GM12878 (cell line): ENCODE data around the gene TLR10. TPM values are rescaled to one million over a fixed set of nuclear protein-coding genes. Genes with fewer than 3 reads are reported as not detected.

ENCODE experiments used
- ATAC-seq: fragments of 200-7000 bp; cut with Tn5 transposase; 3 replicates; pipeline ENCODE4 v1.9.1; 2020; ENCODE audit warnings: mild to moderate bottlenecking, moderate library complexity
- BruUV-seq: library from RNA; stranded (reverse); fragments of 400-500 nt; replicated peaks from 2 replicates; lab custom pipeline; 2021; lab: Mats Ljungman, UMichigan
- CTCF ChIA-PET: fragments of 300-600 bp; sonication (Branson Sonifier 250); formaldehyde crosslinking; extraction: SDS; loops from one replicate; lab custom pipeline; 2021; ENCODE audit warnings: inconsistent platforms; lab: Yijun Ruan, JAX
- POLR2A ChIA-PET: fragments of 350-600 bp; formaldehyde crosslinking; extraction: SDS; loops from one replicate; lab custom pipeline; 2021; ENCODE audit warnings: inconsistent platforms; lab: Charles Lee
- RAD21 ChIA-PET: fragments of 300-600 bp; sonication (Branson Sonifier 250); formaldehyde crosslinking; loops from one replicate; lab custom pipeline; 2023; ENCODE audit warnings: antibody characterized with exemption; ENCODE audit not compliant: unreplicated experiment; lab: Charles Lee
- SMC1A ChIA-PET: fragments of 300-600 bp; sonication (Branson Sonifier 250); formaldehyde crosslinking; loops from one replicate; lab custom pipeline; 2023; ENCODE audit not compliant: unreplicated experiment, uncharacterized antibody; lab: Charles Lee
- DNase-seq: peaks from one replicate; pipeline ENCODE4 v3.0.0-alpha.2; 2011; ENCODE audit warnings: low read depth, low spot score
- FAIRE-seq: peaks from 3 replicates; lab custom pipeline; 2011; peaks lifted over from hg19 to GRCh38; lab: Jason Lieb, UNC
- H2AFZ ChIP-seq: 2 replicates; pipeline ENCODE4 v1.6.0; 2011; ENCODE audit warnings: low read depth, low read length, control low read depth; ENCODE audit not compliant: control insufficient read depth
- H3K27ac ChIP-seq: 2 replicates; pipeline ENCODE4 v1.5.1; 2011; ENCODE audit warnings: control low read depth; ENCODE audit not compliant: control insufficient read depth, insufficient read depth
- H3K27me3 ChIP-seq, 2 experiments: replicated peaks in 1 of 2; 2 replicates each; pipeline versions ENCODE4 v1.6.0 to v1.6.1; 2011; ENCODE audit warnings: low read length in 1 of 2; ENCODE audit not compliant: control insufficient read depth in 2 of 2, insufficient read depth in 2 of 2
- H3K36me3 ChIP-seq, 2 experiments: 2 replicates each; pipeline ENCODE4 v1.5.1; 2011; ENCODE audit warnings: low read length in 1 of 2; ENCODE audit not compliant: control insufficient read depth in 2 of 2, insufficient read depth in 2 of 2
- H3K4me1 ChIP-seq: 2 replicates; pipeline ENCODE4 v1.6.1; 2011; ENCODE audit warnings: mild to moderate bottlenecking, low read length, moderate library complexity, mixed read lengths; ENCODE audit not compliant: control insufficient read depth, insufficient read depth
- H3K4me2 ChIP-seq: 2 replicates; pipeline ENCODE4 v1.6.0; 2011; ENCODE audit warnings: control low read depth; ENCODE audit not compliant: control insufficient read depth, insufficient read depth
- H3K4me3 ChIP-seq: fragments of 200-600 bp; sonication (generic); 2 replicates; pipeline ENCODE4 v1.5.1; 2016
- H3K79me2 ChIP-seq: 2 replicates; pipeline ENCODE4 v1.6.0; 2011; ENCODE audit warnings: low read length; ENCODE audit not compliant: control insufficient read depth, insufficient read depth
- H3K9ac ChIP-seq: 2 replicates; pipeline ENCODE4 v1.8.0; 2011; ENCODE audit warnings: low read length, control low read depth, mixed read lengths; ENCODE audit not compliant: control insufficient read depth, insufficient read depth
- H3K9me3 ChIP-seq: replicated peaks from 3 replicates; pipeline ENCODE4 v1.5.1; 2011; ENCODE audit warnings: mild to moderate bottlenecking, low read length; ENCODE audit not compliant: control insufficient read depth, insufficient read depth
- H4K20me1 ChIP-seq: 2 replicates; pipeline ENCODE4 v1.6.0; 2011; ENCODE audit not compliant: control insufficient read depth, insufficient read depth
- BACH1 ChIP-seq: fragments of 450-650 bp; IDR thresholded peaks from 2 replicates; pipeline ENCODE4 v1.6.1; 2017; ENCODE audit warnings: mild to moderate bottlenecking, borderline replicate concordance
- BCL11A ChIP-seq: IDR thresholded peaks from 2 replicates; pipeline ENCODE4 v1.6.1; 2011; ENCODE audit warnings: low read depth, low read length
- BHLHE40 ChIP-seq, 2 experiments: fragments of 450-650 bp in 1 of 2; IDR thresholded peaks; 2 replicates each; pipeline ENCODE4 v1.6.1; 2011 to 2017; ENCODE audit warnings: low read depth in 2 of 2, borderline replicate concordance in 1 of 2, improper control_type of control experiment in 1 of 2, low read length in 1 of 2, mild to moderate bottlenecking in 1 of 2
- CBX5 ChIP-seq: sonication (generic); IDR thresholded peaks from 2 replicates; pipeline ENCODE4 v1.6.1; 2016; ENCODE audit warnings: low read depth, moderate library complexity, mild to moderate bottlenecking, inconsistent platforms
- CHD2 ChIP-seq: IDR thresholded peaks from 2 replicates; pipeline ENCODE4 v1.6.1; 2011; ENCODE audit warnings: low read depth, low read length, improper control_type of control experiment, borderline replicate concordance
- FOS ChIP-seq: IDR thresholded peaks from 3 replicates; pipeline ENCODE4 v1.6.1; 2011; ENCODE audit warnings: borderline replicate concordance; ENCODE audit not compliant: insufficient read length; ENCODE audit errors: extremely low read depth
- NFIC ChIP-seq: IDR thresholded peaks from 2 replicates; pipeline ENCODE4 v1.6.1; 2012; ENCODE audit warnings: low read depth, mild to moderate bottlenecking, inconsistent platforms, low read length, moderate library complexity
- NFYA ChIP-seq: IDR thresholded peaks from 2 replicates; pipeline ENCODE4 v1.6.1; 2011; ENCODE audit warnings: low read depth, mild to moderate bottlenecking, low read length, improper control_type of control experiment, borderline replicate concordance
- PAX5 ChIP-seq: IDR thresholded peaks from 2 replicates; pipeline ENCODE4 v1.6.1; 2011; ENCODE audit warnings: low read depth, low read length, borderline replicate concordance
- POLR2A ChIP-seq: IDR thresholded peaks from 2 replicates; pipeline ENCODE4 v1.6.1; 2011; ENCODE audit warnings: low read depth, mild to moderate bottlenecking, low read length
- POLR2AphosphoS5 ChIP-seq: IDR thresholded peaks from 2 replicates; pipeline ENCODE4 v1.6.1; 2011; ENCODE audit warnings: mild to moderate bottlenecking, low read length, inconsistent platforms
- SIX5 ChIP-seq: IDR thresholded peaks from 2 replicates; pipeline ENCODE4 v1.6.1; 2011; ENCODE audit warnings: mild to moderate bottlenecking, low read depth, low read length, moderate library complexity; ENCODE audit not compliant: severe bottlenecking
- STAT3 ChIP-seq: IDR thresholded peaks from 2 replicates; pipeline ENCODE4 v1.6.1; 2011; ENCODE audit warnings: low read depth, low read length, improper control_type of control experiment
- WGBS: methylation state at CpG from one replicate; pipeline ENCODE4 v1.1.6; 2016; ENCODE audit warnings: low lambda C conversion rate; ENCODE audit not compliant: insufficient replicate concordance, insufficient coverage; ENCODE audit errors: missing lambda C conversion rate; 5-methylcytosine and 5-hydroxymethylcytosine counted together
- in situ Hi-C: fragments of 300-500 bp; cut with MboI; formaldehyde crosslinking; loops from 9 replicates; pipeline ENCODE4 v1.14.3; 2018; ENCODE audit warnings: mixed read lengths
- intact Hi-C: fragments of 100-400 bp; cut with micrococcal nuclease; formaldehyde crosslinking; loops from one replicate; pipeline ENCODE4 v1.14.2; 2022; ENCODE audit not compliant: unreplicated experiment
- polyA plus RNA-seq, 11 experiments: library from polyadenylated mRNA; depleted of rRNA in 4 of 11; unstranded in 6 of 11; stranded (reverse) in 5 of 11; fragments of >200 nt; fragmentation: Nextera tagmentation in 4 of 11; fragmentation: Illumina TruSeq in 1 of 11; extraction: Ambion mirVana in 4 of 11; extraction: Trizol in 1 of 11; gene quantifications; 1 replicate in 1 of 11; 2 replicates in 10 of 11; pipeline versions ENCODE4 v1.2.1 to v1.2.3, GENCODE V29; 2011 to 2016; ENCODE audit warnings: inconsistent platforms in 2 of 11, missing spikeins in 2 of 11, low read depth in 1 of 11
- total RNA-seq, 4 experiments: library from RNA; depleted of rRNA in 3 of 4; stranded (reverse); fragments of >200 nt in 3 of 4; fragmentation: Illumina TruSeq in 1 of 4; extraction: Trizol in 1 of 4; gene quantifications; 2 replicates each; pipeline versions ENCODE4 v1.2.1 to v1.2.3, GENCODE V29; 2013 to 2021
- TF ChIP-seq, protein P1 (sequence below): fragments of 450-650 bp; IDR thresholded peaks from 2 replicates; pipeline ENCODE4 v1.6.1; 2018; ENCODE audit warnings: mild to moderate bottlenecking, low read depth, moderate library complexity; ENCODE audit not compliant: partially characterized antibody
- TF ChIP-seq, protein P2 (sequence below): fragments of 450-650 bp; IDR thresholded peaks from 2 replicates; pipeline ENCODE4 v1.6.1; 2016; ENCODE audit warnings: mild to moderate bottlenecking

The TLR10 gene
- total and polyA plus RNA-seq, 10 of the 15 experiments (the other 5 are each of a cell fraction or from before 2014, with no cell fraction given) = 31.5 to 149 (median 64.9) TPM

DNA sequence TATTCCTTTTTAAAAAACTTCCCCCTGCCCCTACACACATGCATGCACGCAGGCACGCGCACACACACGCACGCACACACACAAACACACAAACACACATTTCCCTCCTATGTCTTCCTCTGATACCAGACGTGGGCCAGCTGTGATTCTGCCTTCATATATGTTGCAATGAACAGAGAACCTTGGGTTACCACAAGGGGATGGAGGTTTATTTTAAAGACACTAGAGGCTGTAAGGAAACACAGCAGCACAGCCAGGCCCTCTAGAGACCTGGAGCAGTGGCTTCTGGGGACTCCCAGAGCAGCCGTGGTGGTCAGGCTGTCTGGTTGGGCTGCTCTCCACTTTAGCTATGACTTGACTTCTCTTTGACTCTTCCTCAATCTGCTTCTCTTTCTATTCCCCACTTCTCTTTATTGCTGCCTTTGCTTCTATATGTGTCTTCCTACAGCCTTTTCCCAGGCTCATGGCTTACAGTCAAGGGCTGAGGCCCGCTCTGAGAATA, 3.2 kb upstream of the TLR10 start (continued):
- 0 out of 2 replicates have a peak, but pooled peaks have one; percentile 82 for TF ChIP-seq CBX5
- TF ChIP-seq BACH1 = no peak
- 0 out of 2 replicates have a peak, but pooled peaks have one; percentile 31 for TF ChIP-seq BCL11A
- no peak for TF ChIP-seq BHLHE40 (IDR thresholded peaks at IDR 0.05; ENCODE audit: borderline replicate concordance in 1 of 2, low read depth in 2 of 2, low read length in 1 of 2)
- TF ChIP-seq CHD2 = no peak
- no peak for TF ChIP-seq FOS
- TF ChIP-seq NFIC = peak; percentile 82
- TF ChIP-seq, all 136 proteins: peak for 26

DNA sequence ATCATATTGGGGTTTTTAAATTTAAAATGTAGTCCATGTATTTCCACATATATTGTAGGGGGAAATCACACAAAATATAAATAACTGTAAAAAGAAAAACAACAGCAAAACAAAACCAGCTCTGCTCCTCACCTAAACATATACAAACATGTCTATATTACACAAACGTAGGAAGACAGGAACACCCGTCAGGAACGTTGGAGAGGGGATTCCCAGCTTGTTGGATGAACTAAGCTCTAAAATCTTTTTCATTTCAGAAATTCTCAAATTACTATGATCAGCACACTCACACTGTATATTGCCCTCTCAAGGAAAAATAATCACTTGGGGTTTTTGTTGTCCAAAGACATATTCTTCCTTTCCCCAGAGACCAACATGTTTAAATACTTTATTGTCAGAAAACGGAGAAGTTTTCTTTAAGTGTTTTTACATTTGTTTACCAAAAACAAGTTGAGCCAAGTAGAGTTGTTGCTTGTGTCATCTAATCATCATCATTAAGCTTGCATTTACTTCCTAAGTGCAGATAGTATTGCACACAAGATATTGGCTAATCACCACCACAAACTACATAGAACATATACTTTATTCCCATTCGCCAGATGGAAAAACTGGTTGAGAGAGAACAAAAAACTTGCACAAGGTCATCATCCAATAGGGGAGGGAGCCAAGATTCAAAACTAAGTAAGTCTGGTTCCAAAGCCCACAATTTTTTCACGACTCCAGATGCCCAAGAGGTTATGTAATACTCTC, 2.4 kb upstream of the TLR10 start:
- 67% methylated on average over 6 of the region's 6 CpGs for WGBS
- no peak for DNase-seq
- Histone ChIP-seq H3K27ac (peak overlapping the region; percentile 84), H3K4me1 (peaks cover 17% of the 10 kb centered on the region), H3K9ac (no peak overlapping the region; the same call in 1 of the 2 replicates), H3K9me3 (peaks cover 13% of the 10 kb centered on the region; the same call in 2 of the 3 replicates), H3K4me3 (peak overlapping the region; percentile 10; the same call in 1 of the 2 replicates), H4K20me1 (no peaks in the 10 kb centered on the region), H3K36me3 (no peaks in the 10 kb centered on the region), H2AFZ (peak overlapping the region; percentile 30; the same call in 1 of the 2 replicates), H3K4me2 (no peak overlapping the region), H3K79me2 (peaks cover 29% of the 10 kb centered on the region), H3K27me3 (no peaks in the 10 kb centered on the region)
- intact Hi-C loops (no loop called here), in situ Hi-C loops (no loop called here)
- ChIA-PET RAD21 (interaction anchor here (1.0 to 3.5 kb wide), 4 partner anchors 18 to 41 kb away, joined by 3 to 38 read pairs (median 12); partner anchors contain the start of gene TLR1), CTCF (interaction anchor here (0.8 to 8.1 kb wide), 6 partner anchors 9 to 75 kb away, joined by 3 to 449 read pairs (median 46); partner anchors contain the start of gene TLR1), POLR2A (interaction anchor here (0.9 to 3.2 kb wide), 7 partner anchors 10 to 25 kb away, joined by 3 to 10 read pairs (median 5); no protein-coding TSS in a partner anchor), SMC1A (interaction anchor here (1.3 to 8.9 kb wide), 8 partner anchors 10 to 605 kb away, joined by 3 to 468 read pairs (median 4); partner anchors contain the start of genes TLR1 and TLR6)
- no peak for ATAC-seq
- no peak for FAIRE-seq
- BruUV-seq = no TSS peak
- no peak for TF ChIP-seq POLR2AphosphoS5
- TF ChIP-seq, protein P1, sequence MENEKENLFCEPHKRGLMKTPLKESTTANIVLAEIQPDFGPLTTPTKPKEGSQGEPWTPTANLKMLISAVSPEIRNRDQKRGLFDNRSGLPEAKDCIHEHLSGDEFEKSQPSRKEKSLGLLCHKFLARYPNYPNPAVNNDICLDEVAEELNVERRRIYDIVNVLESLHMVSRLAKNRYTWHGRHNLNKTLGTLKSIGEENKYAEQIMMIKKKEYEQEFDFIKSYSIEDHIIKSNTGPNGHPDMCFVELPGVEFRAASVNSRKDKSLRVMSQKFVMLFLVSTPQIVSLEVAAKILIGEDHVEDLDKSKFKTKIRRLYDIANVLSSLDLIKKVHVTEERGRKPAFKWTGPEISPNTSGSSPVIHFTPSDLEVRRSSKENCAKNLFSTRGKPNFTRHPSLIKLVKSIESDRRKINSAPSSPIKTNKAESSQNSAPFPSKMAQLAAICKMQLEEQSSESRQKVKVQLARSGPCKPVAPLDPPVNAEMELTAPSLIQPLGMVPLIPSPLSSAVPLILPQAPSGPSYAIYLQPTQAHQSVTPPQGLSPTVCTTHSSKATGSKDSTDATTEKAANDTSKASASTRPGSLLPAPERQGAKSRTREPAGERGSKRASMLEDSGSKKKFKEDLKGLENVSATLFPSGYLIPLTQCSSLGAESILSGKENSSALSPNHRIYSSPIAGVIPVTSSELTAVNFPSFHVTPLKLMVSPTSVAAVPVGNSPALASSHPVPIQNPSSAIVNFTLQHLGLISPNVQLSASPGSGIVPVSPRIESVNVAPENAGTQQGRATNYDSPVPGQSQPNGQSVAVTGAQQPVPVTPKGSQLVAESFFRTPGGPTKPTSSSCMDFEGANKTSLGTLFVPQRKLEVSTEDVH = no peak
- TF ChIP-seq POLR2A = no peak
- TF ChIP-seq STAT3 = no peak
- TF ChIP-seq PAX5 = no peak
- TF ChIP-seq, protein P2, sequence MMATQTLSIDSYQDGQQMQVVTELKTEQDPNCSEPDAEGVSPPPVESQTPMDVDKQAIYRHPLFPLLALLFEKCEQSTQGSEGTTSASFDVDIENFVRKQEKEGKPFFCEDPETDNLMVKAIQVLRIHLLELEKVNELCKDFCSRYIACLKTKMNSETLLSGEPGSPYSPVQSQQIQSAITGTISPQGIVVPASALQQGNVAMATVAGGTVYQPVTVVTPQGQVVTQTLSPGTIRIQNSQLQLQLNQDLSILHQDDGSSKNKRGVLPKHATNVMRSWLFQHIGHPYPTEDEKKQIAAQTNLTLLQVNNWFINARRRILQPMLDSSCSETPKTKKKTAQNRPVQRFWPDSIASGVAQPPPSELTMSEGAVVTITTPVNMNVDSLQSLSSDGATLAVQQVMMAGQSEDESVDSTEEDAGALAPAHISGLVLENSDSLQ = no peak
- TF ChIP-seq SIX5 = no peak
- no peak for TF ChIP-seq NFYA
